H1 (cell line): Measurements from ENCODE around the gene AP1S1. TPM values are rescaled to one million over a fixed set of nuclear protein-coding genes. Genes with fewer than 3 reads are reported as not detected.

ENCODE experiments used
- CTCF ChIA-PET: fragments of 300-600 bp; sonication (Branson Sonifier 250); formaldehyde crosslinking; loops from one replicate; lab custom pipeline; 2021; ENCODE audit not compliant: partially characterized antibody; lab: Charles Lee
- POLR2A ChIA-PET: fragments of 300-600 bp; sonication (Branson Sonifier 250); formaldehyde crosslinking; loops from one replicate; lab custom pipeline; 2021; ENCODE audit warnings: inconsistent platforms; ENCODE audit not compliant: partially characterized antibody; lab: Charles Lee
- DNase-seq, 2 experiments: peaks; one replicate each; pipeline versions ENCODE4 v3.0.0 to v3.0.0-alpha.2; 2010 to 2022; ENCODE audit warnings: low spot score in 2 of 2, low read depth in 1 of 2, mixed read lengths in 1 of 2
- FAIRE-seq: peaks from 2 replicates; lab custom pipeline; 2011; peaks lifted over from hg19 to GRCh38; lab: Jason Lieb, UNC
- H2AFZ ChIP-seq: 2 replicates; pipeline ENCODE4 v1.8.1; 2012; ENCODE audit warnings: low read length, inconsistent platforms
- H2AK5ac ChIP-seq: 2 replicates; pipeline ENCODE4 v1.6.1; 2013; ENCODE audit warnings: low read depth, low read length
- H2BK120ac ChIP-seq: replicated peaks from 2 replicates; pipeline ENCODE3; 2013; ENCODE audit warnings: low read depth, low read length, inconsistent platforms
- H2BK12ac ChIP-seq: 2 replicates; pipeline ENCODE4 v1.6.1; 2013; ENCODE audit warnings: low read depth, low read length
- H2BK15ac ChIP-seq: 2 replicates; pipeline ENCODE4 v1.6.1; 2013; ENCODE audit warnings: low read length
- H2BK20ac ChIP-seq: 2 replicates; pipeline ENCODE4 v1.6.1; 2013; ENCODE audit warnings: low read length
- H2BK5ac ChIP-seq: 2 replicates; pipeline ENCODE4 v1.6.1; 2013; ENCODE audit warnings: low read depth, low read length
- H3K14ac ChIP-seq: 2 replicates; pipeline ENCODE4 v1.6.1; 2013; ENCODE audit warnings: inconsistent platforms; ENCODE audit not compliant: insufficient read length
- H3K18ac ChIP-seq: 2 replicates; pipeline ENCODE4 v1.6.1; 2013; ENCODE audit warnings: low read length; ENCODE audit errors: extremely low read depth
- H3K23ac ChIP-seq: 2 replicates; pipeline ENCODE4 v1.6.1; 2013; ENCODE audit warnings: inconsistent platforms; ENCODE audit not compliant: insufficient read length
- H3K23me2 ChIP-seq: 2 replicates; pipeline ENCODE4 v1.6.1; 2013; ENCODE audit warnings: low read depth, low read length
- H3K27ac ChIP-seq: 2 replicates; pipeline ENCODE4 v1.6.1; 2011; ENCODE audit warnings: low read depth, low read length, inconsistent platforms
- H3K27me3 ChIP-seq, 4 experiments: replicated peaks in 1 of 4; 1 replicate in 1 of 4; 2 replicates in 3 of 4; pipeline versions ENCODE4 v1.6.1 to v1.8.1; 2011 to 2013; ENCODE audit warnings: low read length in 3 of 4, mild to moderate bottlenecking in 3 of 4, inconsistent platforms in 2 of 4, mixed read lengths in 2 of 4, moderate library complexity in 1 of 4; ENCODE audit not compliant: control insufficient read depth in 3 of 4, insufficient read depth in 3 of 4; ENCODE audit errors: extremely low read depth in 1 of 4
- H3K36me3 ChIP-seq, 4 experiments: 2 replicates each; pipeline versions ENCODE4 v1.6.1 to v1.8.1; 2011 to 2013; ENCODE audit warnings: mild to moderate bottlenecking in 4 of 4, low read length in 3 of 4, moderate library complexity in 2 of 4, control low read depth in 1 of 4, inconsistent platforms in 1 of 4; ENCODE audit not compliant: insufficient read depth in 4 of 4, control insufficient read depth in 2 of 4
- H3K4ac ChIP-seq: replicated peaks from 2 replicates; pipeline ENCODE3; 2013; ENCODE audit warnings: low read length, low read depth, mixed read lengths, inconsistent platforms; ENCODE audit not compliant: insufficient read length
- H3K4me1 ChIP-seq, 4 experiments: replicated peaks in 1 of 4; 1 replicate in 1 of 4; 2 replicates in 3 of 4; pipeline versions ENCODE4 v1.6.1 to v1.8.1; 2011 to 2013; ENCODE audit warnings: low read length in 3 of 4, inconsistent platforms in 2 of 4, mixed read lengths in 1 of 4; ENCODE audit not compliant: insufficient read depth in 4 of 4, control insufficient read depth in 3 of 4
- H3K4me2 ChIP-seq, 2 experiments: 2 replicates each; pipeline versions ENCODE4 v1.6.1 to v1.8.1; 2011 to 2013; ENCODE audit warnings: low read depth in 2 of 2, low read length in 2 of 2, control low read depth in 1 of 2, inconsistent platforms in 1 of 2, mild to moderate bottlenecking in 1 of 2; ENCODE audit not compliant: insufficient read depth in 1 of 2
- H3K4me3 ChIP-seq, 4 experiments: fragments of 200-600, 300-600 bp in 1 of 4; sonication (generic), shearing (Covaris generic), sonication (Bioruptor Twin) in 1 of 4; 2 replicates each; pipeline versions ENCODE4 v1.5.1 to v1.8.1; 2011 to 2016; ENCODE audit warnings: low read length in 4 of 4, low read depth in 3 of 4, control low read depth in 2 of 4, inconsistent platforms in 2 of 4, mild to moderate bottlenecking in 2 of 4, mixed read lengths in 1 of 4, moderate library complexity in 1 of 4; ENCODE audit not compliant: insufficient read depth in 2 of 4; ENCODE audit errors: extremely low read depth in 1 of 4
- H3K56ac ChIP-seq: replicated peaks from 2 replicates; pipeline ENCODE3; 2013; ENCODE audit warnings: low read depth, mild to moderate bottlenecking, mixed read lengths, low read length, inconsistent platforms; ENCODE audit not compliant: insufficient read length
- H3K79me1 ChIP-seq: 2 replicates; pipeline ENCODE4 v1.6.1; 2013; ENCODE audit warnings: low read depth, low read length, control low read depth
- H3K79me2 ChIP-seq, 2 experiments: 2 replicates each; pipeline versions ENCODE4 v1.6.1 to v1.8.1; 2012 to 2013; ENCODE audit warnings: low read length in 2 of 2, mild to moderate bottlenecking in 2 of 2, inconsistent platforms in 1 of 2; ENCODE audit not compliant: insufficient read depth in 2 of 2, control insufficient read depth in 1 of 2
- H3K9ac ChIP-seq, 4 experiments: replicated peaks in 1 of 4; 1 replicate in 1 of 4; 2 replicates in 3 of 4; pipeline versions ENCODE4 v1.6.1 to v1.8.1; 2011 to 2013; ENCODE audit warnings: low read depth in 3 of 4, low read length in 3 of 4, control low read depth in 2 of 4, mild to moderate bottlenecking in 2 of 4, moderate library complexity in 2 of 4, inconsistent platforms in 1 of 4; ENCODE audit errors: extremely low read depth in 1 of 4
- H3K9me3 ChIP-seq, 2 experiments: 2 replicates each; pipeline versions ENCODE4 v1.6.1 to v1.8.1; 2012 to 2013; ENCODE audit warnings: mild to moderate bottlenecking in 2 of 2, moderate library complexity in 2 of 2, control low read depth in 1 of 2, inconsistent platforms in 1 of 2, low read depth in 1 of 2, low read length in 1 of 2, mixed read lengths in 1 of 2; ENCODE audit not compliant: insufficient read depth in 2 of 2
- H4K20me1 ChIP-seq, 2 experiments: replicated peaks in 1 of 2; 2 replicates each; pipeline versions ENCODE3 to v1.8.1; 2011 to 2013; ENCODE audit warnings: inconsistent platforms in 2 of 2, low read length in 2 of 2, mild to moderate bottlenecking in 1 of 2; ENCODE audit not compliant: insufficient read depth in 2 of 2, control insufficient read depth in 1 of 2
- H4K5ac ChIP-seq: 2 replicates; pipeline ENCODE4 v1.6.1; 2013; ENCODE audit warnings: low read length, low read depth, mixed read lengths, inconsistent platforms; ENCODE audit not compliant: insufficient read length
- H4K8ac ChIP-seq: 2 replicates; pipeline ENCODE4 v1.8.0; 2013; ENCODE audit warnings: mild to moderate bottlenecking, moderate library complexity, low read length, inconsistent platforms; ENCODE audit not compliant: insufficient read depth; ENCODE audit errors: extremely low read depth
- H4K91ac ChIP-seq: replicated peaks from 2 replicates; pipeline ENCODE3; 2013; ENCODE audit warnings: low read length, mixed read lengths, inconsistent platforms; ENCODE audit not compliant: insufficient read length
- BACH1 ChIP-seq: IDR thresholded peaks from 2 replicates; pipeline ENCODE4 v1.6.1; 2012; ENCODE audit warnings: low read length, improper control_type of control experiment
- HDAC2 ChIP-seq, 2 experiments: fragments of 300-600 bp in 1 of 2; sonication (generic) in 1 of 2; IDR thresholded peaks; 2 replicates each; pipeline ENCODE4 v1.6.1; 2011 to 2012; ENCODE audit warnings: low read depth in 2 of 2, low read length in 2 of 2, mild to moderate bottlenecking in 2 of 2, moderate library complexity in 2 of 2, borderline replicate concordance in 1 of 2, inconsistent platforms in 1 of 2
- KDM1A ChIP-seq: fragments of 200-600, 300-600 bp; sonication (generic); IDR thresholded peaks from 2 replicates; pipeline ENCODE4 v1.7.1; 2016; ENCODE audit warnings: mild to moderate bottlenecking, low read length, borderline replicate concordance
- KDM4A ChIP-seq: IDR thresholded peaks from one replicate; pipeline ENCODE4 v1.7.1; 2012; ENCODE audit warnings: low read depth, mild to moderate bottlenecking, moderate library complexity, low read length, inconsistent platforms; ENCODE audit not compliant: severe bottlenecking
- KDM5A ChIP-seq: fragments of 200-600 bp; IDR thresholded peaks from 2 replicates; pipeline ENCODE4 v1.7.1; 2012; ENCODE audit warnings: mild to moderate bottlenecking, low read length, inconsistent platforms, mixed read lengths
- MAFK ChIP-seq: IDR thresholded peaks from 2 replicates; pipeline ENCODE4 v1.6.1; 2012; ENCODE audit warnings: low read depth, mild to moderate bottlenecking, improper control_type of control experiment, low read length
- NANOG ChIP-seq: IDR thresholded peaks from 2 replicates; pipeline ENCODE4 v1.6.1; 2011; ENCODE audit warnings: low read length, low read depth, mild to moderate bottlenecking, inconsistent platforms; ENCODE audit not compliant: insufficient read depth, poor library complexity, severe bottlenecking
- PHF8 ChIP-seq: fragments of 200-600 bp; sonication (generic); conservative IDR thresholded peaks from 2 replicates; pipeline ENCODE4 v1.7.1; 2012; ENCODE audit warnings: low read depth, mild to moderate bottlenecking, inconsistent platforms, low read length, moderate library complexity
- SIRT6 ChIP-seq: IDR thresholded peaks from one replicate; pipeline ENCODE4 v1.7.1; 2012; ENCODE audit warnings: low read length, inconsistent platforms
- SP4 ChIP-seq: IDR thresholded peaks from 2 replicates; pipeline ENCODE4 v1.6.1; 2012; ENCODE audit warnings: low read length, inconsistent platforms
- WGBS, 2 experiments: shearing (Covaris generic) in 1 of 2; methylation state at CpG; one replicate each; pipeline versions ENCODE4 v1.1.6 to v1.1.7; 2013 to 2015; ENCODE audit warnings: low lambda C conversion rate in 2 of 2, mixed read lengths in 2 of 2, inconsistent platforms in 1 of 2, low coverage in 1 of 2, missing lambda C conversion rate in 1 of 2; ENCODE audit not compliant: insufficient replicate concordance in 2 of 2, insufficient coverage in 1 of 2, insufficient read length in 1 of 2; ENCODE audit errors: extremely low coverage in 1 of 2, missing lambda C conversion rate in 1 of 2; 5-methylcytosine and 5-hydroxymethylcytosine counted together
- polyA plus RNA-seq, 7 experiments: library from polyadenylated mRNA; depleted of rRNA in 3 of 7; stranded (reverse) in 5 of 7; unstranded in 2 of 7; fragments of >200 nt in 5 of 7; fragments of 200-250 nt in 2 of 7; gene quantifications; 1 replicate in 5 of 7; 2 replicates in 1 of 7; 4 replicates in 1 of 7; pipeline versions ENCODE4 v1.2.1 to v1.2.3, GENCODE V29; 2011 to 2013; ENCODE audit warnings: missing spikeins in 2 of 7, mixed read lengths in 2 of 7
- total RNA-seq: library from RNA; stranded (reverse); fragmentation: NEBNext Ultra II Directional; extraction: Animal tissue kit (Norgen Biotek cat#: 25700); gene quantifications from 2 replicates; pipeline ENCODE4 v1.2.1, GENCODE V29; 2021
- TF ChIP-seq, protein P1 (sequence below): IDR thresholded peaks from 2 replicates; pipeline ENCODE4 v1.6.1; 2011; ENCODE audit warnings: low read depth, mild to moderate bottlenecking, low read length; ENCODE audit not compliant: insufficient read depth

AP1S1 gene
- total and polyA plus RNA-seq, 2 of the 8 experiments (the other 6 are each of a cell fraction or from before 2014, with no cell fraction given) = 56.1 to 59.3 TPM

DNA sequence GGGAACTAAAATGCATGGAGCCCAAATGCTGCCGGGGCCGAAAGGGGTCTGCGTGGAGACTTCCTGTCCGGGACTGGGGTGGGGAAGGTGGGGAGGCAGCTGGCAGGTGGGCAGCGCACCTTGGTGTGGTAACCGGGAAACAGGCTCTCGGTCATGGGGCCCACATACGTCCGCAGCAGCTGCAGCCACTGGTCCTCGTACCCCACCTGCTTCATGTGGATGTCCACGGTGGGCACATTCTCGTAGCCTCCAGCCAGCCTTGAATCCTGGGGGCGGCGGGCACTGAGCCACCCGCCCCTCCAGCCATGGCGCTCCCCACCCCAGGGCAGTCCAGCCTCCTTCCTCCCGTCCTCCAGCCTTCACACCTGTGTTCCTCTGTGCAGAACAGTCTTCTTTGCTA lies 53.2 kb downstream of the AP1S1 start:
- no peak overlapping the region for H4K5ac ChIP-seq
- TF ChIP-seq MAFK (no peak), HDAC2 (IDR thresholded peaks at IDR 0.05; ENCODE audit: borderline replicate concordance in 1 of 2, low read depth in 2 of 2, low read length in 2 of 2) (no peak), KDM4A (no peak), KDM1A (no peak), PHF8 (no peak), NANOG (no peak), SP4 (no peak), BACH1 (no peak), KDM5A (no peak), SIRT6 (no peak)
- TF ChIP-seq, protein P1, sequence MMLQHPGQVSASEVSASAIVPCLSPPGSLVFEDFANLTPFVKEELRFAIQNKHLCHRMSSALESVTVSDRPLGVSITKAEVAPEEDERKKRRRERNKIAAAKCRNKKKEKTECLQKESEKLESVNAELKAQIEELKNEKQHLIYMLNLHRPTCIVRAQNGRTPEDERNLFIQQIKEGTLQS = no peak
- FAIRE-seq (no peak), DNase-seq (no peak)
- no peak overlapping the region for H2AK5ac ChIP-seq
- no peak overlapping the region for H3K27ac ChIP-seq
- no peaks in the 10 kb centered on the region for H3K9me3 ChIP-seq
- no peak overlapping the region for H4K91ac ChIP-seq
- H2BK20ac ChIP-seq = no peak overlapping the region
- POLR2A ChIA-PET = interaction anchor here (0.8 to 1.8 kb wide), 7 partner anchors 9 to 87 kb away, joined by 3 to 7 read pairs (median 3); partner anchors contain the start of genes PLOD3 and ZNHIT1
- H3K36me3 ChIP-seq = no peaks in the 10 kb centered on the region; a peak in 3 of 8 replicates
- no peak overlapping the region for H2BK120ac ChIP-seq
- peaks cover 0 to 3% (median 0%) of the 10 kb centered on the region in 4 experiments; a peak in 1 of 7 replicates for H3K4me1 ChIP-seq
- no peaks in the 10 kb centered on the region for H3K23me2 ChIP-seq
- no peak overlapping the region for H4K8ac ChIP-seq
- no peak overlapping the region for H2BK5ac ChIP-seq
- H3K14ac ChIP-seq = no peak overlapping the region
- H3K79me1 ChIP-seq = no peaks in the 10 kb centered on the region
- peaks cover 0 to 2% of the 10 kb centered on the region in 2 experiments for H4K20me1 ChIP-seq
- no peaks in the 10 kb centered on the region for H3K79me2 ChIP-seq
- no peak overlapping the region for H3K23ac ChIP-seq
- H3K27me3 ChIP-seq = peaks cover 0 to 5% (median 1%) of the 10 kb centered on the region in 4 experiments; a peak in 4 of 7 replicates
- H3K4ac ChIP-seq = no peak overlapping the region
- WGBS, 2 experiments = 93% methylated on average over 7 of the region's 17 CpGs; no CpG with 5 or more reads in 1 of the 2 experiments
- no peak overlapping the region for H2BK12ac ChIP-seq
- no peak overlapping the region for H3K4me3 ChIP-seq
- H3K9ac ChIP-seq = no peak overlapping the region
- H3K56ac ChIP-seq = no peak overlapping the region
- H2AFZ ChIP-seq = no peak overlapping the region
- CTCF ChIA-PET = interaction anchor here (0.5 to 2.3 kb wide), 8 partner anchors 10 to 257 kb away, joined by 3 to 7 read pairs (median 4); partner anchors contain the start of genes PLOD3 and ZNHIT1
- H3K4me2 ChIP-seq = no peak overlapping the region
- no peak overlapping the region for H2BK15ac ChIP-seq
- H3K18ac ChIP-seq = no peak overlapping the region; the same call in 1 of the 2 replicates
